NK-92 (cell line): ENCODE data around the gene CLDN5.

Experiments used
- DNase-seq: peaks from one replicate; lab custom pipeline; 2025; ENCODE audit not compliant: unreplicated experiment; lab: John Stamatoyannopoulos, UW

Gene CLDN5

DNA sequence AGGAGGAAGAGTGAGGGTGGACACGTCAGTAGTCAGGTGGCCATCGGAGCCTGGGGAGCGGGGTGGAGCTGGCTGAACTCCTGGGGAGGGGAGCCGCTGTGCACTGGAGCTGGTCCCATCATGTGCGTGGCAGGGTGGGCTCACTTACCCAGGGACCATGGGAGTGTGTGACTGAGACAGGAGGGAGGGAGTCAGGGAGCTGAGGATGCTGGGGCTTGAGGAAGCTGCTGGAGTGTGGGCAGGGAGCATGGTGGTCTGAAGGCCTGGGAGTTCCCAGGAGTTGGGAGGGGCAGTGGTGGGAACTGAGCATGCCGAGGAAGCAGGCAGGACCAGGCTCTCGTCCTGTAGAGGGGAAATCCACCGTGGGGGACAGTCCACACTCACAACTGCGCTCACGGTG is 18.0 kb downstream of the CLDN5 start:
- DNase-seq = no peak

DNA sequence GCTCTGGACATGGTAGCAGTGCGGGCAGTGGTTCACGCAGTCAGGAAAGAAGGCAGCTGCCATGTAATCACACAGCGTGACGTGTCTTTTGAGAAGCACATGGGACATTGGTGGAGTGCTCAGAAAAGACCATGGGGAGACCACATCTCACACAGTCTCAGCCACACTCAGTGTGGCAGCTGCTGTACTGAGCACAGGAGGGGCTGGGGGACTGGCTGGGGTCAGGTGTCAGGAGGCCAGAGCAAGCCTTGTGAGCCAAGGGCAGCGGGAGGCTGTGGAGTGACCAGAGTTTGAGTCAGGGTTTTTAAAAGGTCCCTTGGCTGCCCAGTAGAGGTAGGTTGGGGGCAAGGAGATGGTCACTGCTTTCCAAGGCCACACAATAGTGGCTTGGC is 18.5 kb downstream of the CLDN5 start:
- no peak for DNase-seq

DNA sequence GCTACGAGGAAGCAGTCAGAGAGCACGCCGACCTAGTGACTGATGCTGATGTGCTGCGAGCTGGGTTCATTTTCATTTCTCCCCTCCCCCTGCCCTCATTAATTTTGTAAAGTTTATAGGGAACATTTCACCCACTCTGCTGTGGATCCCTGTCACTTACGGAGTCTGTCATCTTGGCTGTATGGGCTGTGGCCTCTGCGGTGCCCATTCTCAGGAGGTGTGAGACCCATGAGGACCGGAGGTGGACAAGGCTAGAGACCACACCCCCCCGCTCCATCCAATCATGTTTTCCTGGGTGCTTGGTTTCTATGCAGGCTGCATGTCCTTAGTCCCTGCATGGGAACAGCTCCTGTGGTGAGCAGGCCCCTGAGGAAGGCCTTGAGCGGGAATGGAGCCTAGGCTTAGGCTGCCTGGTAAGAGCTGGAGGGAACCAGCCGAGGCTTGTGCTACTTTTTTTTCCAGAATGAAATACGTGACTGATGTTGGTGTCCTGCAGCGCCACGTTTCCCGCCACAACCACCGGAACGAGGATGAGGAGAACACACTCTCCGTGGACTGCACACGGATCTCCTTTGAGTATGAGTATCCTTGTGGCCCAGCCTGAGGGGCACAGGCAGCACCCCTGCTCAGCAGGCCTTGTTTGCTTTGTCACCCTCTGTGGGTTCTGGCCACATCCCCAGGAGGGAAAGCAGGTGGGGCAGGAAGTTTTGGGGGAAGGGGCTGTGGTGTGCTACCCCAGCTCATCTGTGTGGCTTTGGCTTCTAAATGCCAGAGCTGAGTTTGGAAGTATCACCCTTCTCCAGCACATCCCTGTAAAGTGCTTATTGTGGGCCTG is 19.1 kb downstream of the CLDN5 start:
- no peak for DNase-seq

DNA sequence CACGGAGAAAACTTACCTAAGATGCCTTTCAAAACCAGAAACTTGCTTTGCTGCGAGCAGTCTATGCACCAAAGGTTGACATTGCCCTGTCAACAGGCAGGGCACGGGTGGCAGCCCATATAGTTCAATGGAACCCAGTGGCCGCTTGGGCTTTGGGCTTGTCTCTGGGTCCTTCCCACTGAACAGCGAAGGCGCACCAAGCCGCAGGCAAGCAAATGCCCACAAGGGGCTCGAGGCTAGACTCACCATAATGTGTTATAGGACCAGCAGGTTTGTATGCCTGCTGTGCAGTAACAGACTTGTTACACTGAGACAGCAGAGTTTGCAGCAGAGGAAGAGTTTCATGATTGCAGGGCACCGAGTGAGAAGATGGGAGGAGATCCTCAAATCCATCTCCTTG is 20.3 kb downstream of the CLDN5 start:
- DNase-seq = no peak

DNA sequence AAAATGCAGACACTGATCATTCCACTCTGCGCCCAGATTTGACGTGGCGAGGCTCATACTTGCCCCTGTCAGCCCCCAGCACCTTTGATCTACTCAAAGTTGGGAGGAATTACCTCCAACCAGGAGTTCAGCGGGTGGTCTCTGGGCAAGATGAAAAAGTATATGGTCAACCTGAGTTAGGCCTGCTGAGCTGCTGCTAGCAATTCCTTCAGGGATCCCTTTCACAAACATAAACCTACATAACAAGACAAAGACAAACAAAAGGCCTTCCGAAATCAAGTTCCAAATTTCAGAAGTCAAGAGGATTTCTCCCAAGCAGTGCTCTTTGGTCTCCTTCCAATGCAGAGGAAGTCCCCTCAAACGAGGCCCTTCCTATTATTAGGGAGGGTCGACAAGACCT is 20.8 kb downstream of the CLDN5 start:
- no peak for DNase-seq

DNA sequence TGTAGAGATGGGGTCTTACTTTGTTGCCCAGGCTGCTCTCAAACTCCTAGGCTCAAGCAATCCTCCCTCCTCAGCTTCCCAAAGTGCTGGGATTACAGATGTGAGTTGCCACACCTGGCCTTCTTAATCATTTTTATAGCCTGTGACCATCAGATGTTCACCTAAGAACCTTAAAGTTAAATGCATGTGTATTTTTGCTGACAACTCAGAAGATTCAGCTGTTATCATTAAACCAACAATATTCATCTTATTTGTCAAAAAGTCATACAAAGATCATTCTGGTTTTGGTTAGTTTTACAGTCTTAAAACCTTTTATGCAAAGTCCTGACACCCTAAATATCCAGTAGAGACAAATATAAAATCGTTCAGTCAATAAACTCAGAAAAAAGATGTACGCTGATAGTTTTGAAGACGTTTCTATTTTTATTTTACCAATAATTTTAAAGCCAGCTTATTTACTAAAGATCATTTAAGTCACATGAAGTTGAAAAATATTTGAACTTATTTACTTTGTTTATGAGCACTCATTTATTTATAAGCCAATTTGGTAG is 22.2 kb downstream of the CLDN5 start:
- DNase-seq = no peak

DNA sequence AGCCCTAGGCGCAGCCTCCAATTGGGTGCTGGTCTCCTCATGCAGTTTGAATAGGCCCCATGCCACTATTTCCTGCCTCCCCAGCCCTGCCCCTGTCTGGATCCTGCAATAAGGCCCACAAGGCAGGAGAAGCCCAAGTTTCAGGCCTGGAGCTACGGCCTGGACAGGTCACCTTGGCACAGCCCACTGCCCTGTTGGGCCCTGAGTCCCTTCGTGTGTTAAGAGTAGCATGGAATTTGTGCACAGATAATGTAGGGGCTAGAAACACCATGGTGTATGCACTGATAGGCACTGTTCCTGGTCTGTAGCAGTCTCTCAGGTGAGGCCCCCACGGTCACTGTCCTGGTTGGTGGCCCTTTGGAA is 24.3 kb downstream of the CLDN5 start:
- no peak for DNase-seq

DNA sequence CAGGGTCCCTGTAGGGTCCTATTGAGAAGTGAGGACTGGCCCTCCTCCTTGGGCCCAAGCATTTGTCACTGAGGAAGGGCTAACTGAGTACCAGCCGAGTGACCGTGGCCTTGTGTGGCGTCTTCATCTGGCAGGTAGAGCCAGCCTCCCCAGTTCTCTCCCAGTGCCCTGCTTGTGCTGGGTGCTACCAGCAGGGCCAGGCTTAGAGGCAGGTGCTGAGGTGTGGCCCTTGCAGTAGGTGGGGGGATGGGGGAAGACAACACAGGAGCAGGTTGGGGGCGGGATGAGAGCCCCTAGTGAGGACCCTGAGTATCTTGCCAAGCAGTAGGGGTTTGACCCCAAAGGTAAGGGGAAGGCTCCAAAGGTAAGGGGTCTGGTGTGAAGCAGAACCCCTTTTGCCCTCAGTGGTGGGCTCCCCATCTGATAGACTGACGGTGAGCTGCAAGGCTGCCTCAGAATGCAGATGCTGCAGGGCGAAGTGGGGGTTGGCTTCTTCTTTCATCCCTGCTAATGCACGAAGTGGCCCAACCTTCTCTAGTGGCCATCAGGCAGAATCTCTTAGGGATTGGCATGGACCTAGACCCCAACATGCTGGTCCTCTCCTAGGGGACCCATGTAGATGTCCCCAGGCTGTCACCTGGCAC is 24.9 kb downstream of the CLDN5 start:
- DNase-seq = no peak

DNA sequence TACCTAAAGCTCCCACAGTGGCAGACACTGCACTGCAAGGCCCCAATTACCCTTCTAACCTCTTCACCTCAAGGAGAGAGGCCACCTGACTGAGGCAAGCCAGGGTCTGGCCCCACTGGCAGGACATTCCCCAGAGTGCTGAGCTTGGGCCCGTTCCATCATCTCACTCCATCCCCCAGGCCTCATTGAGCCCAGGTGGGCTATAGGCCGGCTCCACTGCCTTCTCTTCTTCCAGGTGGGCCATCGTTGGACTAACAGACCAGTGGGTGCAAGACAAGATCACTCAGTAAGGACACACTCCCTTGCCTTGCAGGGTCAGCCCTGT is 25.4 kb downstream of the CLDN5 start:
- DNase-seq = no peak

DNA sequence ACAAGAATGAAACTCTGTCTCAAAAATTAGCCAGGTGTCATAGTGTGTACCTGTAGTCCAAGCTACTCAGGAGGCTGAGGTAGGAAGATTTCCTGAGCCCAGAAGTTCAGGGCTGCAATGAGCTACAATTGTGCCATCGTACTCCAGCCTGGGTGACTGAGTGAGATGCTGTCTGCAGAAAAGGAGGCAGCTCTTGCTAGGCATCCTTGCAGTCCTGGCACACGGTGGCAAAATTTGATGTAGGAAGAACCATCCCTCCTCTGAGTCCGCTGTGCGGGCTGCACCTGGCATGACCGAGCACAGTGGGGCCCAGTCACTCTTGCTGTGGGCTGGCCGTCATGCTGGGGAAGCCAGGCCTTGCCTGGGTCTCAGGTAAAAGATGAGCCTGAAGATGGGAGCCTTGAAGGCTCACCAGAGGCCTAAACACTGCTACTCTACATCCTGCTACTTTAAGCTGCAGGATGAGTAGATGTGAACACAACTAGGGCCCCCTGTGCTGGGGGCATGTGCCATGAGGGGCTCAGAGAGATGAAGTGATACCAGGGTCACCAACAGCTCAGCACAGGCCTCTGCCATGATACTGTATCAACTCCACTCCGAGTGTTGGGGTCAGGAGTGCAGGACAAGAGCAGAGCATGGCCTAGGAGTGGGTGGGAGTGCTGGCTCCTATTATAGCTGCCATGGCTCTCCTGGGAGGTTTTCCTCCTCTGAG is 25.9 kb downstream of the CLDN5 start:
- DNase-seq = no peak

DNA sequence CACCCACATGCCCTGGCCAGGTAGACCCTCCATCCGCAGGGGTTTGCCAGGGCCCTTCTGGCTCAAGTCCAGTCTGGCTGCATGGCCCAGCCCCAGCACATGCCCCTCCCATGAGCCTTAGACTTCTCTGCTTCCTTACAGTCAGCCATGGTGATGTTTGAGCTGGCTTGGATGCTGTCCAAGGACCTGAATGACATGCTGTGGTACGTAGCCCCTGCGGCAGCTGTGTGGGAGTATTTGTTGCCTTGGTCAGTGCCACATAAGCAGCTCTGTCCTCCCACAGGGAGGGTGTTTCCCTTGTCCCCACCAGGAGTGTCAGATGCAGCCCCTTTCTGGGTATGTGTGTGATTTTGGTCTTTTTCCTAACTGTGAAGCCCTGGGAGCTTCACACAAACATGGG is 27.0 kb downstream of the CLDN5 start:
- DNase-seq = no peak

DNA sequence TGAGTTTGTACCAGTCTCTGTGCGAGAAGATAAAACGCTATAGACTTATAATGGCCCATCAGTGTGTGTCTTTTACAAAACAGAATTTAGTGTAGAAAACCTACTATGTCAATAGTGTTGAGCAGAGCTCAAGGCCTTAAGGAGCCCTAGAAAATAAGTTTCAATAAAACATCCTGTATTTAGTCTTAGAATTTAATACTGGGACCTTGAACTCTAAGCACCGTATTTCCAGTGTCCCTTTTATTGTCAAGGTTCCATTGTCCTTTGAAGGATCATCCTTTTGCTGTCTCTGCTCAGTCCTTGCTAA is 27.9 kb downstream of the CLDN5 start:
- no peak for DNase-seq

DNA sequence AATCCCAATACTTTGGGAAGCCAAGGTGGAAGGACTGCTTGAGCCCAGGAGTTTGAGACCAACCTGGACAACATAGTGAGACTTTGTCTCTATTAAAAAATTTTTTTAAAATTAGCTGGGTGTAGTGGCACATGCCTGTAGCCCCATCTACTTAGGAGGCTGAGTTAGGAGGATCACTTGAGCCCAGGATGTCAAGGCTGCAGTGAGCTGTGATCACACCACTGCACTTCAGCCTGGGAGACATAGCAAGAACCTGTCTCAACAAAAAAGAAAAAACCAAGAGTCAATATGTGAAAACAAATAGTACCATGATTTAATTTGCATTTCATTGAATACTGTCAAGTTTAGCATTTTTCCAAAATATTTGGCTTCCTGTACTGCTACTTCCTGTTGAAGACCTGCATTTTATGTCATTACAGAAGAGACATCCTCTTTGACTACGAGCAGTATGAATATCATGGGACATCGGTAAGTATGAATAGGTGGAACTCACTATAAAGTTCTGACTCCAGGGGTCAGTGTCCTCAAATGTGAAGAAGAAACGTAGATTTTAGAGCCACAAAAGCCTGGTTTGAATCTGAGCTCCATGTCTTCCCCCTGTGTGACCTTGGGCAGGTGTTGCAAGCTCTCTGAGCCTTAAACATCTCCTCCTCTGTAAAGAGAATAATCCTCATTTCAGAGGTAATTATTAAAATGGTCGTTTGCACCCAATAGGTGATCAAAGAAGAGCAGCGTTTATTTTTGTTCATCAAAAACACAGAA is 28.5 kb downstream of the CLDN5 start:
- no peak for DNase-seq

DNA sequence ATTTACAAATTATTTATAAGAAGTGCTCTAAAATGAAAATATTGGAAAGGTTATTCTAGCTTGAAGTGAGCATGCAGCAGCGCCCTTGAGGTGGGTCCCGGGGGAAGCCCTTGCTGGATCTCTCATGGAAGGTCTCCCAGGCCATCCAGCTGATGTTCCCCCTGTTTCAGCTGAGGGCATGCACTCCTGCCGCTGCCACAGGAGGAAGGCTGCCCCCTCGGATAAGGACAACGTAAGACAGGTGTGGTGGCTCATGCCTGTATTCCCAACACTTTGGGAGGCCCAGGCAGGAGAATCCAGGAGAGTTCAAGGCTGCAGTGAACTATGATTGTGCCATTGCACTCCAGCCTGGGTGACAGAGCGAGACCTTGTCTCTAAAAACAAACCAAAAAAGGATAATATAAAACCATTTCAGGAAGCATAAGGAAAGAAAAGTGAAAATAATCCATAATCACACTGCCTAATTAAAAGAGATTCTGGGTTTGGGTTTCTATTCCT is 29.5 kb downstream of the CLDN5 start:
- no peak for DNase-seq

DNA sequence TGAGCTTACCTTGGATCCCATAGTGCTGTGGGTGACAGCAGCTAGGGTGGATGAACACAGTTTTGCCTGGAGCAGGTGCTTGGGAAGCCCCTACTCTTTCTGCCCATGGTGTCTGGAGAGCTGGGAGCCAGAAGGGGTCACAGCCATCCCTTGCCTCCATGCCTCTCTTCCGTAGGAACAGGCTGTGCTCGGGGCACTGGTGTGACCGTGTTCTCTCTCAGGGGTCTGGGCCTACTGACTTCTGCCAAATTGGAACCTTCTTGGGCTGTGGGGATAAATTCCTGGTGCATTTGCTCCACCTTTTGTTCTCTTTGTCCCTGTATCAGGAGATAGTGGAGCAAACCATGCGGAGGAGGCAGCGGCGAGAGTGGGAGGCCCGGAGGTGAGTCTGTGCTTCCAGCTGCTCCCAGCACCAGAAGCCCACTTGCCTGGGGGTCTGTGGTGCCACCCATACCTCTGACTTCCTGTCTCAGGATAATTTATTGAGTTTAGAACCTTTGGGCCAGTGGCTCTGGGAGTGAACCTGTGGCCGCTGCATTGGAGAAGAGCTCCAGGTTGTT is 30.1 kb downstream of the CLDN5 start:
- no peak for DNase-seq

DNA sequence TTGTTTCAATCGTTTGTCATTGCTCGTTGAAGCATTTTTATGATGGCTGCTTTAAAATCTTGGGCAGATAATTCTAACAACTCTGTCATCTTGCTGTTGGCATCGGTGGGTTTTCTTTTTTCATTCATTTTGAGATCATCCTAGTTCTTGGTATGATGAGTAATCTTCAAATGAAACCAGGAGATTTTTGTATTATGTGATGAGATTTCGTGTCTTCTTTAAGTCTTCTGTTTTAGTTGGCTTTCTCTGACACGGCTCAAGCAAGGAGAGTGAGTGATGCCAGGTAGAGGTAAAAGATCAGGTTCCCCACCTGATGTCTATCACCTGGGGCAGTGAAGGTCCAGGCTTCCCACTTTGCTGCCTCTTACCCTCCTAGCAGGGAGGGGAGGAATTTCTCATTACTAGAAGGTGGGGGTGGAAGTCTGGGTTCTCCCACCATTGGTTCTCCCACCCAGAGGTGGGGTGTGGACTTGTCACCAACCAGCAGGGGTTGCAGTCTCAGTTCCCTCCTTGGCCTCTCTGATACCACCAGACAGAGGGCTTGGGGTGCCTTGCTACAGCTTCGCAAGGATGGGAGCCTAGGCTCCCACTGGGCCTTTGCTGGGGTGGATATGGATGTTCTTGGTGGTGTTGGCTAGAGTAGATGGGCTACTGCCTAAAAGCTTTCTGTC is 31.6 kb downstream of the CLDN5 start:
- DNase-seq = no peak

DNA sequence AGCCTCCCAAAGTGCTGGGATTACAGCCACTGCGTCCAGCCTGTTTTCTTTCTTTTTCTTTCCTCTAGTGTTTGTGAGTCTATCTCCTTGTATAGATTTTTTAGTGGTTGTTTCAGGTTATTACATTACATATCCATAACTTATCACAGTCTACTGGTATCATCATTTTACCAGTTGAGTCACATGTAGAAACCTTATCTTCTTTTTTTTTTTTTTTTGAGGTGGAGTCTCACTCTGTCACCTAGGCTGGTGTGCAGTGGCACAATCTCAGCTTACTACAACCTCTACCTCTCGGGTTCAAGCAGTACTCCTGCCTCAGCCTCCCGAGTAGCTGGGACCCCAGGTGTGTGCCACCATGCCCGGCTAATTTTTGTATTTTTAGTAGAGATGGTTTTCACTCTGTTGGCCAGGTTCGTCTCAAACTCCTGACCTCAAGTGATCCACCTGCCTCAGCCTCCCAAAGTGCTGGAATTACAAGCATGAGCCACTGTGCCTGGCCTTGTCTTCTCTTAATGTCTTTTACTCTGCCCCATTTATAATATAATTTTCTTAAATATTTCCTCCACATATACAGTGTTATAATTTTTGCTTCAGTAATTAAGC is 33.5 kb downstream of the CLDN5 start:
- DNase-seq = no peak

DNA sequence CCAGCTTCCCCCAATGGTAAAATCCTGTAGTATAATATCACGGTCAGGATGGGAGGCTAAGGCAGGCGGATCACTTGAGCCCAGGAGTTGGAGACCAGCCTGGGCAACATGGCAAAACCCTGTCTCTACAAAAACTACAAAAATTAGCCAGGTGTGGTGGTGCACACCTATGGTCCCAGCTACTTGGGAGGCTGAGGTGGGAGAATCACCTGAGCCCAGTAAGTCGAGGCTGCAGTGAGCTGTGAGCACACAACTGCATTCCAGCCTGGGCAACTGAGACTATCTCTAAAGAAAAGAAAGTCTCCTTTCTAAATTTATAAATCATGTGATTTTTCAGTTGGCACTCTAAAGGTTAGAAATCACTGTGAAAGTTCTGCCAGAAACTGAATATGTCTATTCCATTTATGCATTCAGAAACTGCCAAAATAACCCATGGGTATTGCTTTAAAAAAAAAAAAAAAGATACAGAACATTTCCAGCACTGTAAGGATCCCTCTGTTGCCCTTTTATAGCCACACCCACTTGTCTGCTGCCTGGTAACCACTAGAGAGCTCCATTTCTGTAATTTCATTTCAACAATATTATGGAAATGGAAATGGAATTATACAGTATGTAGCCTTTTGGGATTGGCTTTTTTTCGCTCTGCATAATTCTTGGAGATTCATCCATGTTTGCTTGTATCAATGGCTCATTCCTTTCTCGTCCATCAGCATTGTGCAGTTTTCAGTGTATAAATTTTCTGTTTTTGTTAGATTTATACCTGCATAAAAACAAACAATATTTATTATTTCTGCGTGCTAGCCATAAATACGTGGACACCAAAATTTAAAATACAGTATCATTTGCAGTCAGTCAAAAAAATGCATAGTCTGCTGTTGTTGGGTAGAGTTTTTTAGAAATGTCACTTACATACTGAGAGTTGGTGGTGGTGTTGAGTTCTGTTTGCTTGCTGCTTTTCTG is 35.0 kb downstream of the CLDN5 start:
- DNase-seq = no peak

DNA sequence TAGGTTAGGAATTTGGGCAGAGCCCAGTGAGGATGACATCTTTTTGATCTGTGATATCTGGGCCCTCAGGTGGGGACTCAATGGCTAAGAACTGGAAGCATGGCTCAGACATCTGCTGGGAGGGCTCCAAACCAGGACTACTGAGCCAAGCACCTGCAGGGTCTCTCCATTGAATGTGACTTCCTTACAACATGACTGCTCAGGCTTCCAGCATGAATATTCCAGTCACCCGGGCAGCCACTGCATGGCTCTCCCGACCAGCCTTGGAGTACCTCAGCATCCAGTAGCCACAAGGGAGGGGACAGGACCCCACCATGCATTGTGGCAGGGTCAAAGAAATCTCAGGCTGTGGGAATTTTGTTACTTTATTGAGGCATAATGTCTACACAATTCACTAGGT is 35.9 kb downstream of the CLDN5 start:
- no peak for DNase-seq
